H9 (cell line): ENCODE results near the gene PARVB. TPM values are rescaled to one million over a fixed set of nuclear protein-coding genes. Genes with fewer than 3 reads are reported as not detected.

Source experiments
- DNase-seq: peaks from one replicate; pipeline ENCODE4 v3.0.0-alpha.2; 2017
- H2AFZ ChIP-seq: one replicate; pipeline ENCODE4 v1.6.1; 2013; ENCODE audit warnings: mild to moderate bottlenecking, low read length, control low read depth, moderate library complexity
- H2AK5ac ChIP-seq: 2 replicates; pipeline ENCODE4 v1.6.1; 2013; ENCODE audit warnings: low read length, control low read depth, mixed read lengths; ENCODE audit not compliant: insufficient read length
- H2BK120ac ChIP-seq: one replicate; pipeline ENCODE4 v1.6.1; 2013; ENCODE audit warnings: low read depth, mild to moderate bottlenecking, low read length, control low read depth, inconsistent platforms; ENCODE audit not compliant: poor library complexity, severe bottlenecking
- H2BK12ac ChIP-seq: 2 replicates; pipeline ENCODE4 v1.6.1; 2013; ENCODE audit warnings: low read length, control low read depth, mixed read lengths, low read depth; ENCODE audit not compliant: insufficient read length
- H2BK15ac ChIP-seq: 2 replicates; pipeline ENCODE4 v1.6.1; 2013; ENCODE audit warnings: low read depth, low read length, control low read depth
- H2BK20ac ChIP-seq: one replicate; pipeline ENCODE4 v1.6.1; 2013; ENCODE audit warnings: low read depth, mild to moderate bottlenecking, low read length, control low read depth, inconsistent platforms; ENCODE audit not compliant: poor library complexity, severe bottlenecking
- H2BK5ac ChIP-seq: 2 replicates; pipeline ENCODE4 v1.6.1; 2013; ENCODE audit warnings: low read length, control low read depth, mixed read lengths; ENCODE audit not compliant: insufficient read length
- H3K14ac ChIP-seq: 2 replicates; pipeline ENCODE4 v1.6.1; 2013; ENCODE audit warnings: low read length, control low read depth; ENCODE audit not compliant: insufficient read depth
- H3K18ac ChIP-seq: 2 replicates; pipeline ENCODE4 v1.6.1; 2013; ENCODE audit warnings: low read depth, mild to moderate bottlenecking, mixed read lengths, low read length, control low read depth; ENCODE audit not compliant: insufficient read length
- H3K23ac ChIP-seq: 2 replicates; pipeline ENCODE4 v1.6.1; 2013; ENCODE audit warnings: low read length, control low read depth, mixed read lengths, low read depth; ENCODE audit not compliant: insufficient read length
- H3K23me2 ChIP-seq: 2 replicates; pipeline ENCODE4 v1.6.1; 2013; ENCODE audit warnings: low read depth, mild to moderate bottlenecking, mixed read lengths, low read length, control low read depth; ENCODE audit not compliant: insufficient read length, poor library complexity, severe bottlenecking
- H3K27ac ChIP-seq: 2 replicates; pipeline ENCODE4 v1.5.1; 2013; ENCODE audit warnings: low read length, control low read depth, mixed read lengths, low read depth; ENCODE audit not compliant: insufficient read length
- H3K27me3 ChIP-seq: 2 replicates; pipeline ENCODE4 v1.6.1; 2013; ENCODE audit warnings: low read length, control low read depth, inconsistent platforms; ENCODE audit not compliant: insufficient read depth
- H3K4ac ChIP-seq: 2 replicates; pipeline ENCODE4 v1.6.1; 2013; ENCODE audit warnings: low read depth, mild to moderate bottlenecking, control low read depth, inconsistent platforms, low read length, moderate library complexity
- H3K4me1 ChIP-seq: 2 replicates; pipeline ENCODE4 v1.6.1; 2013; ENCODE audit warnings: low read length, control low read depth, inconsistent platforms; ENCODE audit not compliant: insufficient read depth
- H3K4me2 ChIP-seq: 2 replicates; pipeline ENCODE4 v1.6.1; 2013; ENCODE audit warnings: low read length, control low read depth, mixed read lengths; ENCODE audit not compliant: insufficient read length, insufficient read depth
- H3K56ac ChIP-seq: 2 replicates; pipeline ENCODE4 v1.6.1; 2013; ENCODE audit warnings: low read depth, mild to moderate bottlenecking, mixed read lengths, low read length, control low read depth; ENCODE audit not compliant: insufficient read length
- H3K79me1 ChIP-seq: 2 replicates; pipeline ENCODE4 v1.6.1; 2013; ENCODE audit warnings: low read depth, mild to moderate bottlenecking, moderate library complexity, low read length, control low read depth, inconsistent platforms; ENCODE audit not compliant: insufficient read depth, poor library complexity, severe bottlenecking
- H3K79me2 ChIP-seq: 2 replicates; pipeline ENCODE4 v1.6.1; 2013; ENCODE audit warnings: low read length, control low read depth, inconsistent platforms; ENCODE audit not compliant: insufficient read depth
- H3K9ac ChIP-seq: 2 replicates; pipeline ENCODE4 v1.6.1; 2013; ENCODE audit warnings: low read length, control low read depth, mixed read lengths; ENCODE audit not compliant: insufficient read length; ENCODE audit errors: extremely low read depth
- H3K9me3 ChIP-seq: one replicate; pipeline ENCODE4 v1.6.1; 2013; ENCODE audit warnings: low read depth, low read length, inconsistent platforms; ENCODE audit not compliant: control insufficient read depth
- H3T11ph ChIP-seq: one replicate; pipeline ENCODE4 v1.6.1; 2013; ENCODE audit warnings: mild to moderate bottlenecking, low read length, control low read depth, inconsistent platforms
- H4K20me1 ChIP-seq: one replicate; pipeline ENCODE4 v1.6.1; 2013; ENCODE audit not compliant: control insufficient read depth, insufficient read length, insufficient read depth
- H4K5ac ChIP-seq: 2 replicates; pipeline ENCODE4 v1.6.1; 2013; ENCODE audit warnings: low read depth, mild to moderate bottlenecking, mixed read lengths, low read length, control low read depth; ENCODE audit not compliant: insufficient read length
- H4K8ac ChIP-seq: replicated peaks from 2 replicates; pipeline ENCODE4 v1.6.1; 2013; ENCODE audit warnings: low read length, control low read depth, mixed read lengths, low read depth; ENCODE audit not compliant: insufficient read length
- H4K91ac ChIP-seq: 2 replicates; pipeline ENCODE4 v1.6.1; 2013; ENCODE audit warnings: low read depth, mild to moderate bottlenecking, moderate library complexity, mixed read lengths, low read length, control low read depth; ENCODE audit not compliant: insufficient read length
- H3K27ac Mint-ChIP-seq, 3 experiments: 2 replicates in 2 of 3; 3 replicates in 1 of 3; pipeline ENCODE4 v1.8.0; 2020 to 2021; ENCODE audit warnings: mixed read lengths in 3 of 3, mild to moderate bottlenecking in 1 of 3, moderate library complexity in 1 of 3
- H3K27me3 Mint-ChIP-seq: 2 replicates; pipeline ENCODE4 v1.8.0; 2021; ENCODE audit warnings: low read depth, mild to moderate bottlenecking, moderate library complexity, mixed read lengths
- H3K36me3 Mint-ChIP-seq, 3 experiments: 2 replicates in 2 of 3; 3 replicates in 1 of 3; pipeline ENCODE4 v1.8.0; 2020 to 2021; ENCODE audit warnings: low read depth in 3 of 3, mixed read lengths in 3 of 3; ENCODE audit not compliant: insufficient read depth in 1 of 3
- H3K4me1 Mint-ChIP-seq, 2 experiments: 2 replicates each; pipeline ENCODE4 v1.8.0; 2020; ENCODE audit warnings: mixed read lengths in 2 of 2
- H3K4me3 Mint-ChIP-seq, 2 experiments: 2 replicates in 1 of 2; 3 replicates in 1 of 2; pipeline ENCODE4 v1.8.0; 2020 to 2021; ENCODE audit warnings: mild to moderate bottlenecking in 2 of 2, mixed read lengths in 2 of 2, moderate library complexity in 1 of 2
- H3K9me3 Mint-ChIP-seq, 2 experiments: 2 replicates in 1 of 2; 3 replicates in 1 of 2; pipeline ENCODE4 v1.8.0; 2020; ENCODE audit warnings: mild to moderate bottlenecking in 2 of 2, mixed read lengths in 2 of 2, moderate library complexity in 1 of 2
- WGBS: extraction: QIAGEN DNeasy Blood & Tissue Kit; methylation state at CpG from one replicate; pipeline ENCODE4 v1.1.7; 2013; ENCODE audit warnings: missing lambda C conversion rate, low lambda C conversion rate, mixed read lengths; ENCODE audit not compliant: insufficient read length; ENCODE audit errors: extremely low coverage; 5-methylcytosine and 5-hydroxymethylcytosine counted together
- total RNA-seq: library from RNA; stranded (reverse); gene quantifications from 2 replicates; pipeline ENCODE4 v1.2.1, GENCODE V29; 2021
- TF ChIP-seq, protein P1 (sequence below): fragments of 200-600 bp; sonication (generic); conservative IDR thresholded peaks from 3 replicates; pipeline ENCODE4 v1.8.0; 2021; ENCODE audit warnings: antibody characterized with exemption, mild to moderate bottlenecking

Gene PARVB
- total RNA-seq, 1 experiment from 2014 or later: 15.6 TPM

- no peak overlapping the region for H2AFZ ChIP-seq
- no peak overlapping the region for H3K4me2 ChIP-seq
- H3K18ac ChIP-seq: no peak overlapping the region
- no peak overlapping the region for H3K23ac ChIP-seq
- no peak overlapping the region for H2BK120ac ChIP-seq
- Mint-ChIP-seq H3K27ac (peak overlapping the region in 1 of 3 experiments; percentile 89; a peak in 2 of 7 replicates), H3K4me3 (no peak overlapping the region), H3K4me1 (peaks cover 32% of the 10 kb centered on the region in 2 experiments), H3K9me3 (no peaks in the 10 kb centered on the region), H3K27me3 (no peaks in the 10 kb centered on the region; the same call in 1 of the 2 replicates), H3K36me3 (no peaks in the 10 kb centered on the region; a peak in 1 of 7 replicates)
- H3K14ac ChIP-seq: no peak overlapping the region
- WGBS: no CpG with 5 or more reads among the region's 4 CpGs
- no peak overlapping the region for H3K56ac ChIP-seq
- no peak overlapping the region for H2BK5ac ChIP-seq
- H3K79me1 ChIP-seq: no peaks in the 10 kb centered on the region
- H4K20me1 ChIP-seq: no peaks in the 10 kb centered on the region
- H4K91ac ChIP-seq: no peak overlapping the region
- H2BK20ac ChIP-seq: no peak overlapping the region
- no peak overlapping the region for H2BK12ac ChIP-seq
- H3K4me1 ChIP-seq: peaks cover 17% of the 10 kb centered on the region
- no peak overlapping the region for H2AK5ac ChIP-seq
- no peak overlapping the region for H3K9ac ChIP-seq
- H3K23me2 ChIP-seq: no peaks in the 10 kb centered on the region
- no peak for DNase-seq
- H3K27me3 ChIP-seq: no peaks in the 10 kb centered on the region
- H3K9me3 ChIP-seq: no peaks in the 10 kb centered on the region
- H3K27ac ChIP-seq: no peak overlapping the region
- no peaks in the 10 kb centered on the region for H3K79me2 ChIP-seq
- TF ChIP-seq, protein P1, sequence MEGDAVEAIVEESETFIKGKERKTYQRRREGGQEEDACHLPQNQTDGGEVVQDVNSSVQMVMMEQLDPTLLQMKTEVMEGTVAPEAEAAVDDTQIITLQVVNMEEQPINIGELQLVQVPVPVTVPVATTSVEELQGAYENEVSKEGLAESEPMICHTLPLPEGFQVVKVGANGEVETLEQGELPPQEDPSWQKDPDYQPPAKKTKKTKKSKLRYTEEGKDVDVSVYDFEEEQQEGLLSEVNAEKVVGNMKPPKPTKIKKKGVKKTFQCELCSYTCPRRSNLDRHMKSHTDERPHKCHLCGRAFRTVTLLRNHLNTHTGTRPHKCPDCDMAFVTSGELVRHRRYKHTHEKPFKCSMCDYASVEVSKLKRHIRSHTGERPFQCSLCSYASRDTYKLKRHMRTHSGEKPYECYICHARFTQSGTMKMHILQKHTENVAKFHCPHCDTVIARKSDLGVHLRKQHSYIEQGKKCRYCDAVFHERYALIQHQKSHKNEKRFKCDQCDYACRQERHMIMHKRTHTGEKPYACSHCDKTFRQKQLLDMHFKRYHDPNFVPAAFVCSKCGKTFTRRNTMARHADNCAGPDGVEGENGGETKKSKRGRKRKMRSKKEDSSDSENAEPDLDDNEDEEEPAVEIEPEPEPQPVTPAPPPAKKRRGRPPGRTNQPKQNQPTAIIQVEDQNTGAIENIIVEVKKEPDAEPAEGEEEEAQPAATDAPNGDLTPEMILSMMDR: no peak
- no peak overlapping the region for H3T11ph ChIP-seq
- H3K4ac ChIP-seq: no peak overlapping the region
- no peak overlapping the region for H4K5ac ChIP-seq
- H4K8ac ChIP-seq: no peak overlapping the region
- no peak overlapping the region for H2BK15ac ChIP-seq
Measured at GRCh38 chr22:44151676-44152075, 127.6 kb downstream of the PARVB start.
